Retina (tissue), 1 donor: Measurements from ENCODE around the gene MB21D2.
"Not testable (repeated sequence)": the region's sequence is repeated elsewhere in the genome, so short reads cannot be mapped to it uniquely, and the experiment has no call there.

Experiments
- DNase-seq: peaks from one replicate; pipeline ENCODE4 v3.0.0-alpha.2; 2016

Gene MB21D2

GRCh38 chr3:192855434-192855833 is 62.2 kb downstream of the MB21D2 start:
- DNase-seq: no peak

- DNase-seq: no peak
These were observed 65.8 kb downstream of the MB21D2 start for GRCh38 chr3:192851821-192852372.

- DNase-seq: no peak
These were observed 67.1 kb downstream of the MB21D2 start for GRCh38 chr3:192850451-192850981.

GRCh38 chr3:192849821-192850220 is 67.8 kb downstream of the MB21D2 start:
- DNase-seq: not testable (repeated sequence)

GRCh38 chr3:192848371-192849233 is 69.1 kb downstream of the MB21D2 start:
- DNase-seq: no peak

- no peak for DNase-seq
These were observed 69.7 kb downstream of the MB21D2 start for GRCh38 chr3:192847941-192848340.

GRCh38 chr3:192845526-192845855 is 72.2 kb downstream of the MB21D2 start:
- DNase-seq: no peak

GRCh38 chr3:192844836-192845525 is 72.7 kb downstream of the MB21D2 start:
- DNase-seq: no peak

GRCh38 chr3:192844486-192844765 is 73.2 kb downstream of the MB21D2 start:
- DNase-seq: no peak

GRCh38 chr3:192843723-192844485 is 73.8 kb downstream of the MB21D2 start:
- DNase-seq: no peak

GRCh38 chr3:192843119-192843518 is 74.5 kb downstream of the MB21D2 start:
- no peak for DNase-seq

GRCh38 chr3:192842711-192843110 is 74.9 kb downstream of the MB21D2 start:
- DNase-seq: no peak

GRCh38 chr3:192842138-192842537 is 75.5 kb downstream of the MB21D2 start:
- DNase-seq: no peak

GRCh38 chr3:192841428-192841827 is 76.2 kb downstream of the MB21D2 start:
- no peak for DNase-seq

- DNase-seq: no peak
These were observed 77.4 kb downstream of the MB21D2 start for GRCh38 chr3:192840143-192840836.

GRCh38 chr3:192835818-192836815 is 81.5 kb downstream of the MB21D2 start:
- no peak for DNase-seq

- DNase-seq: no peak
These were observed 83.2 kb downstream of the MB21D2 start for GRCh38 chr3:192834428-192834827.

GRCh38 chr3:192833177-192833890 is 84.3 kb downstream of the MB21D2 start:
- no peak for DNase-seq

GRCh38 chr3:192831801-192832347 is 85.8 kb downstream of the MB21D2 start:
- no peak for DNase-seq

GRCh38 chr3:192831111-192831644 is 86.5 kb downstream of the MB21D2 start:
- no peak for DNase-seq
